Measurements from ENCODE around the gene KIAA0319L.

- TF ChIP-seq POLR2A (IDR thresholded peaks at IDR 0.05), result no peak
- TF ChIP-seq CTCF (IDR thresholded peaks at IDR 0.05), result no peak
These were observed 23.6 kb downstream of the KIAA0319L start for GRCh38 chr1:35533586-35533985.
